AG09309 (cell line): ENCODE data around the gene JAK1.

Experiments used
- DNase-seq: peaks from one replicate; pipeline ENCODE4 v3.0.0-alpha.2; 2010; ENCODE audit warnings: low read depth
- H3K4me3 ChIP-seq: 2 replicates; pipeline ENCODE4 v1.5.1; 2011; ENCODE audit warnings: mild to moderate bottlenecking, low read depth, low read length, moderate library complexity; ENCODE audit not compliant: control insufficient read depth
- CTCF ChIP-seq: IDR thresholded peaks from 2 replicates; pipeline ENCODE4 v1.5.1; 2011; ENCODE audit warnings: mild to moderate bottlenecking, low read depth, low read length, inconsistent platforms; ENCODE audit not compliant: insufficient read depth, control insufficient read depth; ENCODE audit errors: missing control alignments

Gene JAK1

DNA sequence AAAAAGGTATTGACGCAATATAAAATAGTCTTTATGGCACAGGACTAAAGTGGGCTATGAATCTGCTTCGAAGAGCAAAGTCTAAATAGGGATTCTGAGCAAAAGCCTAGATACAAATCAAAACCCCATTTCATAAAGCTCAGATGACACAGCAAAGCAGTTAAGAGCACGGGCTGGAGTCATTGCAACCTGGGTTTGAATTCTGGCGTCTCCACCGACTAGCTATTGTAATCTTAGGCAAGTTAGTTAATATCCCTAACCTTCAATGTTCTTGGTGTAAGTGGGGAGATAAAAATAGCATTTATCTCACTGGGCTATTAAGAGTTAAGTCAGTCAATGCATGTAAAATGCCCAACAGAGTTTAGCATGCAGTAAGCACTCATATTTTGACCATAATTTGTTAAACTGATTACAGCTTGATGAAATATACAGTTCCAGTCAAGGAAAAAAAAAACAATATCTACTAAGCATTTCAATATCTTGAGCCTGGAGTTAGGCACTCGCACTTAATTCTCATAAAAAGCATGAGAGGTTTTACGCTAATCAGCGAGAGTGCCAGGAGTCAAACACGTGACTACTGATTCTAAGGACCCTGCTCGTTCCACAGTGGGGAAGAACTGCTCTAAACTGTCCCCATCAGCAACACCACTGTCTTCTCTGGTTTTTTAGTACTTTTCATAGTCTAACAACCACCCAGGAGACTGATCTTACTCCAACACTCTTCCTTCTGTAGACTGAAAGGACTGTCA lies 75.5 kb downstream of the JAK1 start:
- no peak overlapping the region for H3K4me3 ChIP-seq
- DNase-seq = no peak
- TF ChIP-seq CTCF = no peak

DNA sequence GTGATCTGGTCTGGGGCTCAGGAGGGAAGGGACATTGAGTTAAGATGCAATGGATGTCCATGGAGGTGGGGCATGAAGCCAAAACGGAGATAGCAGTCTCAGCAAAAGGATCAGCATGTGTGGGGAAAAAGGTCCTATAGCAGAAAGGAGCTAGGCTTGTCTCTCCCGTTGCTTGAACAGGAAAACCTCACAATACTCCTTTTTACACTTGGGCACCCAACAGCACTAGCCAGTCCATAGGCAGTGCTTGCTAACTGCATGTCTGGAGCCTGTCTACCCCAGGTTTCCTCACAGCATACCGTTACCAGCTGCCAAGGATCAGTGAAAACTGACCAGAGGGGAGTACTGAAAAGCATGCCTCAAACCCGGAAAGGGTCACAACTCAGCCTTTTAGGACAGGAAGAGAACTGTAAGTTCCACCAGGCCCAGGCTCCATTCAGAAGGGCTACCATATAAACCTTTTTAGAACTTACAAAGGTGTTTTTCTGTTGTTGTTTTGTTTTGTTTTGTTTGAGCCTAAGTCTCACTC lies 78.6 kb downstream of the JAK1 start:
- TF ChIP-seq CTCF = no peak

DNA sequence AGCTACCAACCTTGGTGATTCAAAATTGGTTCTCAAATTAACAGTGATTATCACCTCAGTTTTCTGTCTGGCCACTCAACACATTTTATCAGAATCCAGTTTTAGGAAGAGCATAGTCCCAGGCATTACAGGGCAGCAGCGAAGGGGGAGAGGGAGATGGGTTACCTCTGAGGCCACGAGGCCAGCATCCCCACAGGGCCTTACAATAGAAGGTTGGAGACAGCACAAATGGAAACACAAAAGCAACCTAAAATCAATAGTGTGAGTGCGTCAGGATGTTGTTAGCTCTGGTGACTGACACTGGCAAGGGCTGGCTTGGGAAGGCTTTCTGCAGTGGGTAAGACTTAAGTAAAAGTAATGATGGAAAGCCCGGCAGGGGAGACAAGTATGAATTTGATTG lies 79.5 kb downstream of the JAK1 start:
- DNase-seq = no peak
- H3K4me3 ChIP-seq = no peak overlapping the region
- TF ChIP-seq CTCF = no peak

More for the DNA sequence above, 78.6 kb downstream of the JAK1 start:
- no peak for DNase-seq
- H3K4me3 ChIP-seq = no peak overlapping the region

- no peak for TF ChIP-seq CTCF
- DNase-seq = no peak
Observed at GRCh38 chr1:64885648-64886047, 80.7 kb downstream of the JAK1 start.

GRCh38 chr1:64884261-64885040 lies 81.9 kb downstream of the JAK1 start:
- no peak overlapping the region for H3K4me3 ChIP-seq
- no peak for TF ChIP-seq CTCF
- DNase-seq = no peak

More at GRCh38 chr1:64885648-64886047, 80.7 kb downstream of the JAK1 start:
- H3K4me3 ChIP-seq = no peak overlapping the region

- H3K4me3 ChIP-seq = no peak overlapping the region
- no peak for DNase-seq
- TF ChIP-seq CTCF = no peak
Observed at GRCh38 chr1:64882574-64883255, 83.6 kb downstream of the JAK1 start.
